Esophagus squamous epithelium (tissue), 4 donors: Measurements from ENCODE around the gene STK10.

Experiments
- POLR2A ChIP-seq, 4 donors: fragments of 450-650 bp; IDR thresholded peaks; one replicate each; pipeline ENCODE4 v1.6.1; 2017; ENCODE audit warnings: antibody characterized with exemption in 4 of 4, mild to moderate bottlenecking in 4 of 4, moderate library complexity in 3 of 4
- TF ChIP-seq, protein P1 (sequence below), 6 experiments: fragments of 450-650 bp in 4 of 6; fragments of 200-600 bp in 2 of 6; sonication (generic) in 2 of 6; IDR thresholded peaks; one replicate each; pipeline ENCODE4 v1.5.1; 2016 to 2019; ENCODE audit warnings: antibody characterized with exemption in 6 of 6, mild to moderate bottlenecking in 4 of 6, moderate library complexity in 4 of 6

- TF ChIP-seq, protein P1, sequence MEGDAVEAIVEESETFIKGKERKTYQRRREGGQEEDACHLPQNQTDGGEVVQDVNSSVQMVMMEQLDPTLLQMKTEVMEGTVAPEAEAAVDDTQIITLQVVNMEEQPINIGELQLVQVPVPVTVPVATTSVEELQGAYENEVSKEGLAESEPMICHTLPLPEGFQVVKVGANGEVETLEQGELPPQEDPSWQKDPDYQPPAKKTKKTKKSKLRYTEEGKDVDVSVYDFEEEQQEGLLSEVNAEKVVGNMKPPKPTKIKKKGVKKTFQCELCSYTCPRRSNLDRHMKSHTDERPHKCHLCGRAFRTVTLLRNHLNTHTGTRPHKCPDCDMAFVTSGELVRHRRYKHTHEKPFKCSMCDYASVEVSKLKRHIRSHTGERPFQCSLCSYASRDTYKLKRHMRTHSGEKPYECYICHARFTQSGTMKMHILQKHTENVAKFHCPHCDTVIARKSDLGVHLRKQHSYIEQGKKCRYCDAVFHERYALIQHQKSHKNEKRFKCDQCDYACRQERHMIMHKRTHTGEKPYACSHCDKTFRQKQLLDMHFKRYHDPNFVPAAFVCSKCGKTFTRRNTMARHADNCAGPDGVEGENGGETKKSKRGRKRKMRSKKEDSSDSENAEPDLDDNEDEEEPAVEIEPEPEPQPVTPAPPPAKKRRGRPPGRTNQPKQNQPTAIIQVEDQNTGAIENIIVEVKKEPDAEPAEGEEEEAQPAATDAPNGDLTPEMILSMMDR (IDR thresholded peaks at IDR 0.05) = no peak
- no peak for TF ChIP-seq POLR2A (IDR thresholded peaks at IDR 0.05)
These were observed 102.3 kb downstream of the STK10 start for GRCh38 chr5:172085738-172086137.
